RWPE2 (cell line): ENCODE measurements around the gene PTGER4.
"Not testable (repeated sequence)": the region's sequence is repeated elsewhere in the genome, so short reads cannot be mapped to it uniquely, and the experiment has no call there.

Experiments
- ATAC-seq: fragments of 200-7000 bp; cut with Tn5 transposase; 3 replicates; pipeline ENCODE4 v1.9.1; 2021; ENCODE audit warnings: low read depth
- DNase-seq: peaks from one replicate; pipeline ENCODE4 v3.0.0-alpha.2; 2020; ENCODE audit warnings: low spot score
- H3K27ac ChIP-seq: fragments of 450-650 bp; 2 replicates; pipeline ENCODE4 v1.5.1; 2017; ENCODE audit warnings: mild to moderate bottlenecking; ENCODE audit not compliant: poor library complexity, severe bottlenecking
- H3K27me3 ChIP-seq: fragments of 250-450 bp; sonication (Bioruptor Pico); 2 replicates; pipeline ENCODE4 v1.5.1; 2021; ENCODE audit warnings: mild to moderate bottlenecking, moderate library complexity; ENCODE audit not compliant: insufficient read depth, poor library complexity, severe bottlenecking
- H3K36me3 ChIP-seq: fragments of 250-450 bp; sonication (Bioruptor Pico); 2 replicates; pipeline ENCODE4 v1.5.1; 2020; ENCODE audit warnings: low read depth, mild to moderate bottlenecking, moderate library complexity
- H3K4me1 ChIP-seq: fragments of 250-450 bp; sonication (Bioruptor Pico); 2 replicates; pipeline ENCODE4 v1.5.1; 2021; ENCODE audit warnings: mild to moderate bottlenecking, moderate library complexity; ENCODE audit not compliant: insufficient read depth, poor library complexity, severe bottlenecking
- H3K4me3 ChIP-seq: fragments of 250-450 bp; sonication (Bioruptor Pico); 2 replicates; pipeline ENCODE4 v1.5.1; 2021; ENCODE audit warnings: mild to moderate bottlenecking, moderate library complexity; ENCODE audit not compliant: severe bottlenecking
- H3K9me3 ChIP-seq: fragments of 250-450 bp; sonication (Bioruptor Pico); 2 replicates; pipeline ENCODE4 v1.5.1; 2021; ENCODE audit warnings: mild to moderate bottlenecking, moderate library complexity; ENCODE audit not compliant: severe bottlenecking
- CTCF ChIP-seq: fragments of 450-650 bp; IDR thresholded peaks from one replicate; pipeline ENCODE4 v1.5.1; 2017; ENCODE audit warnings: mild to moderate bottlenecking, moderate library complexity; ENCODE audit not compliant: poor library complexity, severe bottlenecking

Gene PTGER4

DNA sequence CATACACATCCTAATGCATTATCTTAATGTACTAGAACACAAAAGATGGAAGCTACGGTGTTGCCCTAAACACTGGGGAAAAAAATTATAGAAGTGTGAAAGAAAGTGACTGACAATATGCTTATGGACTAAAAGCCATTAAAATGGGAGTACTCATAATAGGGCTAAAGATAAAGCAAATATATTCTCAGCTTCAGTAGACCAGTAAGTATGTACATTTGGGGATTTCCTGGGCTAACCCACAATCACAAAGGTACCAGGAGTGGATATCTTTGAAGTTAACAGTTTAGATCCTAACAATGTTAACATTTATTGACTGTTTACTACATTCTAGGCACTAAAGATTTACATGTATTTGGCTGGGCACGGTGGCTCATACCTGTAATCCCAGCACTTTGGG, 36.9 kb downstream of the PTGER4 start:
- no peaks in the 10 kb centered on the region for H3K9me3 ChIP-seq
- H3K27me3 ChIP-seq: no peaks in the 10 kb centered on the region
- no peak for DNase-seq
- no peak for ATAC-seq
- no peaks in the 10 kb centered on the region; the same call in none of the 2 replicates for H3K36me3 ChIP-seq
- H3K4me3 ChIP-seq: no peak overlapping the region
- no peak for TF ChIP-seq CTCF
- H3K4me1 ChIP-seq: peaks cover 6% of the 10 kb centered on the region
- H3K27ac ChIP-seq: no peak overlapping the region

DNA sequence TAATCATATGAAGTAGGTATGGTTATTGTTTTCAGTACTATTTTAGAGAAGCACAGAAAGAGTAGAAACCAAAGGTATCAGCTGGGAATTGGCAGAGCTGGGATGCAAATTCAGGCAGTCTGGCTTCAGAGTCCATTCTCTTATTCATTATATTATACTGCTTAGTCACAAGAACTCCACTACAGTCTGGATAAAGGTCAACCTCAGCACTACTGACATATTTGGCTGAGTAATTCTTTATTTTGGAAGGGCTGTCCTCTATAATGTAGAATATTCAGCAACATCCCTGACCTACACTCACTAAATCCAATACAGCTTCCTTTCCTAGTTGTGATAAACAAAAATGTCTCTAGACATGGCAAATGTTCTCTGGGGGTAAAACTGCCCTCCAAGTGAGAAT, 37.6 kb downstream of the PTGER4 start:
- no peak overlapping the region for H3K4me3 ChIP-seq
- ATAC-seq (0 out of 3 replicates have a peak, but pooled peaks have one; percentile 42), DNase-seq (no peak)
- H3K27me3 ChIP-seq: no peaks in the 10 kb centered on the region
- H3K36me3 ChIP-seq: no peaks in the 10 kb centered on the region; the same call in none of the 2 replicates
- no peaks in the 10 kb centered on the region for H3K9me3 ChIP-seq
- H3K27ac ChIP-seq: no peak overlapping the region
- peaks cover 6% of the 10 kb centered on the region for H3K4me1 ChIP-seq
- no peak for TF ChIP-seq CTCF

DNA sequence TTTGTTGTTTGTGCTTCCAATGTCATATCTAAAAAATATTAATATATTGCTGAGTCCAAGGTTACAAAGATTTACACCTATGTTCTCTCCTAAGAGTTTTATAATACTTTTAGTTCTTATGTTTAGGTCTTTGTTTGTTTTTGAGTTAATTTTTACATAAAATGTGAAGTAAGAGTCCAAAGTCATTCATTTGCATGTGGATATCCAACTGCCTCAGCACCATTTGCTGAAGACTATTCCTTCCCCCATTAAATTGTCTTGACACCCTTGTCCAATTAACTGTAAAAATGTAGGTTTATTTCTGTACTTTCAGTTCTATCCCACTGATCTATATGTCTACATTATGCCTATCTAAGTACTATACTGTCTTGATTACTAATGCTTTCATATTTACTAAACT, 40.4 kb downstream of the PTGER4 start:
- Histone ChIP-seq H3K27ac (no peak overlapping the region), H3K27me3 (no peaks in the 10 kb centered on the region), H3K9me3 (no peaks in the 10 kb centered on the region), H3K4me3 (no peak overlapping the region), H3K36me3 (no peaks in the 10 kb centered on the region; the same call in none of the 2 replicates), H3K4me1 (peaks cover 4% of the 10 kb centered on the region)
- TF ChIP-seq CTCF: no peak
- DNase-seq (no peak), ATAC-seq (no peak)

- not testable (repeated sequence) for H3K4me3 ChIP-seq, H3K27me3 ChIP-seq, H3K9me3 ChIP-seq, H3K4me1 ChIP-seq, DNase-seq, ATAC-seq, H3K36me3 ChIP-seq, H3K27ac ChIP-seq
These were observed 42.8 kb downstream of the PTGER4 start for GRCh38 chr5:40722497-40722911.

GRCh38 chr5:40733434-40733833, 53.7 kb downstream of the PTGER4 start:
- H3K4me1 ChIP-seq: peaks cover 8% of the 10 kb centered on the region
- DNase-seq (no peak), ATAC-seq (no peak)
- H3K9me3 ChIP-seq: no peaks in the 10 kb centered on the region
- H3K36me3 ChIP-seq: no peaks in the 10 kb centered on the region
- TF ChIP-seq CTCF: no peak
- H3K27me3 ChIP-seq: no peaks in the 10 kb centered on the region
- H3K27ac ChIP-seq: no peak overlapping the region
- H3K4me3 ChIP-seq: no peak overlapping the region
